NCI-H1048 (cell line): Measurements from ENCODE around the gene ZNF569.
"Not testable (repeated sequence)": the region's sequence is repeated elsewhere in the genome, so short reads cannot be mapped to it uniquely, and the experiment has no call there.

ENCODE experiments used
- DNase-seq: peaks from one replicate; lab custom pipeline; 2025; lab: John Stamatoyannopoulos, UW

The ZNF569 gene

GRCh38 chr19:37401078-37401477 is 66.2 kb downstream of the ZNF569 start:
- no peak for DNase-seq

- DNase-seq = not testable (repeated sequence)
These were observed 75.8 kb downstream of the ZNF569 start for GRCh38 chr19:37391399-37391798.

GRCh38 chr19:37389234-37389633 is 78.0 kb downstream of the ZNF569 start:
- no peak for DNase-seq

GRCh38 chr19:37370880-37371661 is 96.2 kb downstream of the ZNF569 start, which contains the start of gene ZNF527:
Gene ZNF527, plus strand, starts transcription at chr19:37371099. Its CDS starts 3,100 bp downstream, at chr19:37374199.
- peak; percentile 85 for DNase-seq

- DNase-seq = not testable (repeated sequence)
These were observed 96.8 kb downstream of the ZNF569 start for GRCh38 chr19:37370386-37370879.

- DNase-seq = no peak
These were observed 104.5 kb downstream of the ZNF569 start for GRCh38 chr19:37362733-37363132.

GRCh38 chr19:37361994-37362393 is 105.2 kb downstream of the ZNF569 start:
- DNase-seq = no peak
